Panc1 (cell line): ENCODE measurements around the gene RPEL1. TPM values are rescaled to one million over a fixed set of nuclear protein-coding genes. Genes with fewer than 3 reads are reported as not detected.

Source experiments
- total RNA-seq: library from RNA; stranded (reverse); gene quantifications from one replicate; pipeline ENCODE4 v1.2.1, GENCODE V29; 2021; ENCODE audit not compliant: unreplicated experiment

RPEL1 gene
- total RNA-seq, 1 experiment from 2014 or later, result 0.10 TPM

Other genes with a start within 250 kb of the RPEL1 start
- 150 TPM for gene NT5C2, start 52.6 kb upstream of the RPEL1 start, total RNA-seq
- gene INA, start 31.3 kb downstream of the RPEL1 start, total RNA-seq, result 0.08 TPM
- gene PCGF6, start 105.3 kb downstream of the RPEL1 start, total RNA-seq, result 18.0 TPM
- 6.0 TPM for gene TAF5, start 122.1 kb downstream of the RPEL1 start, total RNA-seq
- 694 TPM for gene ATP5MK, start 150.6 kb downstream of the RPEL1 start, total RNA-seq
- 92.8 TPM for gene PDCD11, start 150.7 kb downstream of the RPEL1 start, total RNA-seq
- gene CALHM2, start 206.5 kb downstream of the RPEL1 start, total RNA-seq, result 5.9 TPM
- gene CALHM1, start 213.0 kb downstream of the RPEL1 start, total RNA-seq, result not detected
- not detected for gene CALHM3, start 233.4 kb downstream of the RPEL1 start, total RNA-seq
- 0.10 TPM for gene NEURL1, start 247.8 kb downstream of the RPEL1 start, total RNA-seq